RCC 7860 (cell line): ENCODE measurements around the gene ZSCAN2.

Experiments used
- DNase-seq: peaks from one replicate; pipeline ENCODE4 v3.0.0-alpha.2; 2015; ENCODE audit warnings: low spot score
- FAIRE-seq: peaks from 2 replicates; lab custom pipeline; 2012; peaks lifted over from hg19 to GRCh38; lab: Jason Lieb, UNC

Gene ZSCAN2

GRCh38 chr15:84661001-84661400, 60.2 kb downstream of the ZSCAN2 start:
- no peak for DNase-seq
- no peak for FAIRE-seq

GRCh38 chr15:84666373-84666772, 65.6 kb downstream of the ZSCAN2 start:
- DNase-seq (no peak), FAIRE-seq (no peak)

DNA sequence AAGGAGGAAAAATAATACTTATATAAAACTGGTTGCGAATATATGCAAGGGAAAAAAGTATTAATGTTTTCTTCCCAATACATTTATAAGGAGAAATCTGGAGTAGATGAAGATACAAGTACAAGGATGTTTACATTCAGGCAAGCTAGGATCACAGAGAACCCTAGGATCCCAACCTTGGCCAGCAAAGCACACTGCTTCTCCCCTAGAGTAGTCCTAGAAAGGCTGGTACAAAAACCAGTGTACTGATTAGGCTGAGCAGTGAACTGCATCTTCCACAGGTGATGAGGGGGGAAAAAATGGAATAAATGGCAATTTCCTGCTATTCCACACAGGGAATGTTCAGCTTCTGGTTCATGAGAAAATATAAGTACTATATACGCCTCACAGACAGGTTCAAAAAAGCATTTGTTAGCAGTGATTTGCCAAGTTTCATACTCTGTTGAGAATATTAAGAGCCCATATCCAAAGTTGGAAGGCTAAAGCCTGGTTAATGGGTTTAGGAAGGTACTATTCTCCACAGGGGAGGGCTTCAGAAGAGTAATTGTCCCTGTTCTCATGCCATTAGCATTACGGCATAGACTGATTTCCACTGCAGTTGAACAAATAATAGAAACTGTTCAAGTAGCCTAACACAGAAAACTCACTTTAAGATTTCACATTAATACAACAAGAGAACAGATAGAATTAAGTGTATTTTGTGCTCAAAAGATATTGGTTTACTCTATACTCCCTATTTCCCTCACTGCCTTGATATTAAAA, 67.6 kb downstream of the ZSCAN2 start:
- no peak for FAIRE-seq

GRCh38 chr15:84669726-84670125, 68.9 kb downstream of the ZSCAN2 start:
- DNase-seq (no peak), FAIRE-seq (no peak)

More for the DNA sequence above, 67.6 kb downstream of the ZSCAN2 start:
- DNase-seq: no peak

- DNase-seq (no peak), FAIRE-seq (no peak)
Measured at GRCh38 chr15:84671211-84671610, 70.4 kb downstream of the ZSCAN2 start.
